Measurements from ENCODE around the gene MELK.

Gene MELK

DNA sequence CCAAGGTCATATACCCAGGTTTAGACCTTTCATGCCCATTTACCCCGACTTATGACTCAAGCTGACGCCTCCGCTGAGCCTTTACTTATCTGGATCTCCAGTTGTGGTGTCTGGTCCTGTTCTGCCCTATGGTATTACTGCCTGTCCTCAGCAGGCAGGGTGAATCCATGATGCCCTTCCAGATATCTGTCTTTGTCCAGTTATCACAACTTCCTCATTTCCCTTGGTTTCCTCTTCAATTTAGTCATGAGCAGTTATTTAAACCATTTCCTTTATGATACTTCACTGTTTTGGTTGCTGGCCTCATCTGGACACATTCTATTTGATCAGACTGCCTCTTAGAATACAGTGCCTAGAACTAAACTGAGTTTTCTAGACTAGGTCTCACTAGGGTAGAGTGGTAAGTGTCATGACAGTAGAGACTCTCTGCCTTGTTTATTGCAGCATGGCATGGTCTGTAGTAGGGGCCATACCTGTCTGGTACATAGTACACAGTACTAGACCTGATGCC, 93.3 kb downstream of the MELK start:
- no peak for DNase-seq (ENCODE audit: low read depth in 4 of 4, low spot score in 1 of 4)

GRCh38 chr9:36671561-36671960, 98.9 kb downstream of the MELK start:
- DNase-seq (ENCODE audit: low read depth in 4 of 4, low spot score in 1 of 4), result no peak

- DNase-seq (ENCODE audit: low read depth in 4 of 4, low spot score in 1 of 4), result no peak
Observed at GRCh38 chr9:36676091-36676490, 103.4 kb downstream of the MELK start.

DNA sequence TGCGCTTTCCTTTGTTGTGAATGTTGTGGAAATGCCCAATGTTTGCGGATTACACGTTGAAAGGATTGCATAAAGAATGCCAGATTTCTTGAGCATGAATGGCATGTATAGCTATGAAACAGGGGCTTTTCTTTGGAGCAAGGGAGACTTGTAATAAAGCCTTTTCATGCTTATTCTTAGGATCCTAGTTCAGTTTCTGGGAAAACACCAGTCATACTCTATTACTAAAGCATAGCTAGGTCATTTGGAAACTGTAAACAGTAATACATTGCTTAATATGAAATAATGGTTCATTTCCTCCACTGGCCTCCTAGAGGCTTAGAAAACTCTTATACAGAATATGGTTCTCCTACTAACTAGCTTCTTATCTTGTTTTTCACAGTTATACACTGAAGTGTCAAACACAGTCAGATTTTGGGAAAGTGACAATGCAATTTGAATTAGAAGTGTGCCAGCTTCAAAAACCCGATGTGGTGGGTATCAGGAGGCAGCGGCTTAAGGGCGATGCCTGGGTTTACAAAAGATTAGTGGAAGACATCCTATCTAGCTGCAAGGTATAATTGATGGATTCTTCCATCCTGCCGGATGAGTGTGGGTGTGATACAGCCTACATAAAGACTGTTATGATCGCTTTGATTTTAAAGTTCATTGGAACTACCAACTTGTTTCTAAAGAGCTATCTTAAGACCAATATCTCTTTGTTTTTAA, 104.2 kb downstream of the MELK start:
- no peak for DNase-seq (ENCODE audit: low read depth in 4 of 4, low spot score in 1 of 4)

- DNase-seq (ENCODE audit: low read depth in 4 of 4, low spot score in 1 of 4), result no peak
Observed at GRCh38 chr9:36677611-36678010, 104.9 kb downstream of the MELK start.

DNA sequence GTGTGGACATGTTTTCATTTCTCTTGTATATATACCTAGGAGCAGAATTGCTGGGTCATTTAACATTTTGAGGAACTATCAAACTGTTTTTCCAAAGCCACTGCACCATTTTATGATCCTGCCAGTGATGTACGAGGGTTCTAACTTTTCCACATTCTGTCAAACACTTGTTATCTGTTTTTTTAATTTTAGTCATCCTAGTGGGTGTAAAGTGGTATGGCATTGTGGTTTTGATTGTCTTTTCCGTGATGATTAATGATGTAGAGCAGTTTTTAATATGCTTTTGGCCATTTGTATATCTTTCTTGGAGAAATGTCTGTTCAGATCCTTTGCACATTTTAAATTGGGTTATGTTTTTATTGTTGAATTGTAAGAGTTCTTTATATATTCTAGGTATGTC, 107.0 kb downstream of the MELK start:
- DNase-seq (ENCODE audit: low read depth in 4 of 4, low spot score in 1 of 4), result no peak

DNA sequence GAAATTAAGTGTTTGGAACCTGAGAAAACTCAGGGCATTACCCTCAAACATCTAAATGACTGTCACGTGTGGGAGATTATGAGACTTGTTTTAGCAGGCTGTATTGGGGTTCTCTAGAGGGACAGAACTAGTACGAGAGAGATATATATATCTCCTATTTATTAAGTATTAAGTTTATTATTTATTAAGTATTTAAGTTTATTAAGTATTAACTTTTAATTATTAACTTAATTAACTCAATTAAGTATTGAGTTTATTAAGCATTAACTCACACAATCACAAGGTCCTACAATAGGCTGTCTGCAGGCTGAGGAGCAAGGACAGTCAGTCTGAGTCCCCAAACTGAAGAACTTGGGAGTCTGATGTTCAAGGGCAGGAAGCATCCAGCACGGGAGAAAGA, 113.8 kb downstream of the MELK start:
- no peak for DNase-seq (ENCODE audit: low read depth in 4 of 4, low spot score in 1 of 4)

DNA sequence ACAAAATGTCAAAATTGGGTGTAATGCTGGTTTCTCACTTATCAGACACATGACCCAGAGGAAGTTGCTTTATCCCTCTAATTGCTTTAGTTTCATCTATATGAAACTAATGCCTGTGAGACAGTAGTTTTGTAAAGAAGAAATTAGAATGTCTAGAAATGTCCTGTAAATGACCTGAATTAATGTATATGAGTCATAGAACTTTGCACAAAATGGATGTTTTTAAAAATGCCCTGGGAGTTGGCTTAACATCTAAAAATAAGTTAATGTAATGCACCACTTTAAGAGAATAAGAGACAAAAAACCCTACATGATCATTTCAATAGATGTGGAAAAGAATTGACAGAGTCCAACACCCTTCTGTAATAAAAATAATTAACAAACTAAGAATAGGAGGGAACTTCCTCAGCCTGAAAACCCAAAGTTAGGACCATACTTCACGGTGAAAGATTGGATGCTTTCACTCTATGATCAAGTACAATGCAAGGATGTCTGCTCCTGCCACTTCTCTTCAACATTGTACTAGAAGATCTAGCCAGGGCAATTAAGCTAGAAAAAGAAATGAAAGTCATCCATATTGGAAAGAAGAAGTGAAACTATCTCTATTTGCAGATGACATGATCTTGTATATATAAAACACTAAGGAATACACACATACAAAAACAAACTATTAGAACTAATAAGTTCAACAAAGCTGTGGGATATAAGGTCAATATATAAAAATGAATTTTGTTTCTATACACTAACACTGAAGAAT, 117.9 kb downstream of the MELK start:
- no peak for DNase-seq (ENCODE audit: low read depth in 4 of 4, low spot score in 1 of 4)

DNA sequence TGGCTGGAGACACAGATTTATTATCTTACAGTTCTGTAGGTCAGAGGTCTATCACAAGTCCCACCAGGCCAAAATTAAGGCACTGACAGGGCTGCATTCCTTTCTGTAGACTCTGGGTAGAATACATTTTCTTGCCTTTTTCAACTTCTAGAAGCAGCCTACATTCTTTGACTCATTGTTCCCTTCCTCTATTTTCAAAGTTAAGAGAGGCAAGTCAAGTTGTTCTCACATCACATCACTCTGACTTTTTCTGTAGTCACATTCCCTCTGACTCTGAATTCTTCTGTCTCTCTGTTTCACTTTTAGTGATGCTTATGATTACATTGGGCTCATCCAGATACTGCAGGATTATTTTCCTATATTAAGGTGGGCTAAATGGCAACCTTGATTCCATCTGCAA, 119.0 kb downstream of the MELK start:
- no peak for DNase-seq (ENCODE audit: low read depth in 4 of 4, low spot score in 1 of 4)

DNA sequence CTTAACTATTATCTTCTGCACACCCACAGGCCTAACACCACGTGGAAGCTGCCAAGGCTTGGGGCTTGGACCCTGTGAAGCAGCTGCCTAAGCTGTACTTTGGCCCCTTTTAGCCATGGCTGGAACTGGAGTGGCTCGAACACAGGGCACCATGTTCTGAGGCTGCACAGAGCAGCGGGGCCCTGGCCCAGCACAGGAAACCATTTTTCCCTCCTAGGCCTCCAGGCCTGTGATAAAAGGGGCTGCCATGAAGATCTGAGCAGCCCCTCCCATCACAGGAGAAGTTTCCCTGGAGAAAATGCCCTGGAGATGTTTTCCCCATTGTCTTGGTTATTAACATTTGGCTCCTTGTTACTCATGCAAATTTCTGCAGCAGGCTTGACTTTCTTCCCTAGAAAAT, 126.3 kb downstream of the MELK start:
- DNase-seq (ENCODE audit: low read depth in 4 of 4, low spot score in 1 of 4), result no peak

- no peak for DNase-seq (ENCODE audit: low read depth in 4 of 4, low spot score in 1 of 4)
Observed at GRCh38 chr9:36704148-36704547, 131.5 kb downstream of the MELK start.

- no peak for DNase-seq (ENCODE audit: low read depth in 4 of 4, low spot score in 1 of 4)
Observed at GRCh38 chr9:36713515-36714490, 141.1 kb downstream of the MELK start.

DNA sequence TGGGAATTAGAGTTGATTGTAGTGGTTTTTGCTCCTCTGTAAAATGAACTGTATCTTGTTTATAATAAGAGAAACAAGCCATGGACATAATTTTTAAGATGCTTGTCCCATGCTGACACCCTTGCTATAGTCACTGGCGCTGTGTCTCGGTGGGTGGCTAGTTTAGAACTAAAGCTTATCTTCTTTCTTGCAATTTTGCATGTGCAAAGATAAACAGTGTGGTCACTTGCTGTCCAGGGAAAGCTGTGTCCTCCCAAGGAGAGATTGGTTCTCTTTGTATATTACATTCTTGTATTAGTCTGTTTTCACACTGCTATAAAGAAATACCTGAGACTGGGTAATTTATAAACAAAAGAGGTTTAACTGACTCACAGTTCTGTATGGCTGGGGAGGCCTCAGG, 143.8 kb downstream of the MELK start:
- DNase-seq (ENCODE audit: low read depth in 4 of 4, low spot score in 1 of 4), result no peak

DNA sequence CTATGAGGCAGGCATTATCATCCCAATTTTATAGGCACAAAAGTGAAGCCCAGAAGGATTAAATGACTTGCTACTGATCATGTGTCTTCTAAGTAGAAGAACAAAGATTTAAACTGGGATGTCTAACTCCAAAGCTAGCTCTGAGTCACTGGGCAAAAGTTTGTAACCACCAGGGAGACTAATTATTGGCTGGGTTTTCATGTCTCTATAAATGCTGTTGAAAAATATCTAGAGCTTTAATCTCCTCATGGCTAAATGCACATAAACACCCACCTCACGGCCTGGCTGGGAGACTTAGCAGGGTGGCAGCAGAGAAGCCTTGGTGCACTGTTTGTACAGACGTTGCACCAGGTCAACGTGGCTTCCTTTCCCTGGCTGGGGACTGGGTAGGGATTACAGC, 144.6 kb downstream of the MELK start:
- no peak for DNase-seq (ENCODE audit: low read depth in 4 of 4, low spot score in 1 of 4)

DNA sequence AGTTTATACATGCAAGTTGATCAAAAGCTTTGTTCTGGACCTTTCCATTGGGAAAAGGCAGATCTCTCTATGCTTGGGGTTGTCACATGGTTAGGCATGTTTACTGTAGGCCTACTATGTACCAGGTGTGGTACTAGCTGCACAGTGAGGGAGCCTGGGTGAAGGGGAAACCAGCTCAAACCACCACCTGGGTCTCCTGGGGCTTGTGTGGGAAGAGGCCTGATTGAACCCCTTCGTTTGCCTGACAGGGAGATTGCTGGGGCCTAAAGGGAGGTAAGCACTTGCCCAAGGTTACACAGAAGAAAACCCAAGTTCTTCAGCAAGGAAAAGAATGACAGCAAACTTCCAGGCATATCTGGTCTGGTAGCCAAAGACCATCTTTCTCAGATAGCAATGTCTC, 145.9 kb downstream of the MELK start:
- DNase-seq (ENCODE audit: low read depth in 4 of 4, low spot score in 1 of 4), result no peak

GRCh38 chr9:36720043-36720442, 147.3 kb downstream of the MELK start:
- DNase-seq (ENCODE audit: low read depth in 4 of 4, low spot score in 1 of 4), result no peak

DNA sequence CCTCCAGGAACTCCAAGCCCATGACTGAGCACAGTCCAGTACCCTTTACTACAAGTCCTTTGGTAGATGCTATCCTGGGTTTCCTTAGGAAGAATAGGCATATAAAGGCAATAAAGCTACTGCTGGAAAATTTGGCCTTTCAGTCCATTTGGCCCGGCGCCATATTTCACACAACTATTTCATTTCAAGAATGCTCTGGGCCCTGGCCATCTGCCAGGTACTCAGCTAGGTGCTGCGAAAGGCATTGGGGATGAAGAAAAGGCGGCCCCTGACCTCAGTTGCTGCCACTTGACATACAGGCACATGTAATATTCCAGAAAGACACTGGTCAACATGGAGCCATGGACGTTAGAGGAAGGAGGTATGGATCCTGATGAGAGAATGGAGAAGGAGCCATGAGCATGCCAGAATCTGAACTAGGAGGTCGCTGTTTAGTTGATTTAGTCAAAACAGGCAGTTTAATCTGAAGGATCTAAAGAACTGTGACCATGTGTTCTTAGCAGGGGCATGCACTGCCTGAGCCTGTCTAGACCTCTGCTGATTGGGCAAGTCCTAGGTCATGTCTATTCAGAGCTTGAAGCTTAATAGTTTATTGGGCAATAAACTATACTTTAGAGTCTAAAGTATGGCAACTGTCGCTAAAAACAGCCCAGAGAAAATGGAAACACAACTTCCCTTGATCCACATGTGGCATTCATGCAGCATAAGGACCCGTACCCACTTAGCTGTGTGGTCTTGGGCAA, 149.3 kb downstream of the MELK start:
- no peak for DNase-seq (ENCODE audit: low read depth in 4 of 4, low spot score in 1 of 4)

DNA sequence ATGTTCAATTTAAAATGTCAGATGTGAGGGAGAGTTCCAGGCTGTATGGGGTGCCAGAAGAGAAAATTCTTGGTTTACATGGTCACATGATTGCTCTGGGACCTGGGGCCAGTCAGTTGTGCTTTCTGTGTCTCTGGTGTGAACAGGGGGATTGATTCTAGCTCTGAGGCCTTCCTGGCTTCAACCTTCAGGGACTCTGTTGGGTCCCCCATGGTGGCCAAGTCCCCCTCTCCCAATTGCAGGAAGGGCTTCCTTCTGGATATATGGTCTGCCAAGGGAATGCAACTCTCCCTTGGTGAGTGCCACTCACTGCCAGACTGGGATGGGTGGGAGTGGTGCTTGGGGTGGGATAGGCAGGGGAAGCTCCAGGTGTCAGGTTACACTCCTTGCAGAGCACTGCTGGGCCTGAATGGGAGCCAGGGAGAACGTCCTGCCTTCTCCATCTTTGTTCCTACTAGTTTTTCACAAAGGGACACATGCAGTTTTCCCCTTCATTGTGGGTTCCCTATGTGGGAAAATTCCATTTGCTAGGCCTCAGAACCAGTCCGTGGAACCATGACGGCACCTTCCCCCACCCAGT, 153.2 kb downstream of the MELK start:
- no peak for DNase-seq (ENCODE audit: low read depth in 4 of 4, low spot score in 1 of 4)
